Measurements from ENCODE around the gene RETREG3. TPM values are rescaled to one million over a fixed set of nuclear protein-coding genes. Genes with fewer than 3 reads are reported as not detected.
"Not testable (repeated sequence)": the region's sequence is repeated elsewhere in the genome, so short reads cannot be mapped to it uniquely, and the experiment has no call there.

RETREG3 gene
- total RNA-seq, 6 experiments from 2014 or later = 42.5 to 61.1 (median 48.9) TPM

GRCh38 chr17:42629411-42630009, 20.3 kb upstream of the RETREG3 start:
- Mint-ChIP-seq H3K36me3 (ENCODE audit: low read depth) (no peaks in the 10 kb centered on the region), H3K4me3 (no peak overlapping the region), H3K27ac (no peak overlapping the region), H3K9me3 (no peaks in the 10 kb centered on the region), H3K4me1 (ENCODE audit: low read depth) (no peaks in the 10 kb centered on the region), H3K27me3 (ENCODE audit: insufficient read depth) (peaks cover 9% of the 10 kb centered on the region)
- DNase-seq = no peak
- TF ChIP-seq CTCF (IDR thresholded peaks at IDR 0.05) = no peak

GRCh38 chr17:42627032-42627764, 18.0 kb upstream of the RETREG3 start:
- not testable (repeated sequence) for H3K27ac Mint-ChIP-seq; DNase-seq; H3K36me3 Mint-ChIP-seq (ENCODE audit: low read depth); H3K4me1 Mint-ChIP-seq (ENCODE audit: low read depth); H3K9me3 Mint-ChIP-seq; H3K27me3 Mint-ChIP-seq (ENCODE audit: insufficient read depth); H3K4me3 Mint-ChIP-seq

- no peak overlapping the region for H3K27ac Mint-ChIP-seq
- DNase-seq = no peak
- H3K27me3 Mint-ChIP-seq (ENCODE audit: insufficient read depth) = peaks cover 9% of the 10 kb centered on the region
- no peak overlapping the region for H3K4me3 Mint-ChIP-seq
- H3K36me3 Mint-ChIP-seq (ENCODE audit: low read depth) = no peaks in the 10 kb centered on the region
- TF ChIP-seq CTCF (IDR thresholded peaks at IDR 0.05) = no peak
- no peaks in the 10 kb centered on the region for H3K9me3 Mint-ChIP-seq
- H3K4me1 Mint-ChIP-seq (ENCODE audit: low read depth) = no peaks in the 10 kb centered on the region
Observed at GRCh38 chr17:42623732-42624596, 14.8 kb upstream of the RETREG3 start.

- no peak overlapping the region for H3K4me3 Mint-ChIP-seq
- no peak for TF ChIP-seq CTCF (IDR thresholded peaks at IDR 0.05)
- H3K27ac Mint-ChIP-seq = no peak overlapping the region
- peaks cover 9% of the 10 kb centered on the region for H3K27me3 Mint-ChIP-seq (ENCODE audit: insufficient read depth)
- H3K36me3 Mint-ChIP-seq (ENCODE audit: low read depth) = no peaks in the 10 kb centered on the region
- DNase-seq = no peak
- H3K4me1 Mint-ChIP-seq (ENCODE audit: low read depth) = peaks cover 6% of the 10 kb centered on the region; the same call in 1 of the 2 replicates
- H3K9me3 Mint-ChIP-seq = no peaks in the 10 kb centered on the region
Observed at GRCh38 chr17:42623271-42623670, 14.1 kb upstream of the RETREG3 start.

- H3K27me3 Mint-ChIP-seq (ENCODE audit: insufficient read depth); H3K27ac Mint-ChIP-seq; H3K4me3 Mint-ChIP-seq; H3K9me3 Mint-ChIP-seq; DNase-seq; H3K36me3 Mint-ChIP-seq (ENCODE audit: low read depth): not testable (repeated sequence)
- peaks cover 12% of the 10 kb centered on the region; the same call in 1 of the 2 replicates for H3K4me1 Mint-ChIP-seq (ENCODE audit: low read depth)
Observed at GRCh38 chr17:42621987-42622386, 12.8 kb upstream of the RETREG3 start.

GRCh38 chr17:42618442-42619150, 9.4 kb upstream of the RETREG3 start:
- DNase-seq = peak; percentile 21
- Mint-ChIP-seq H3K9me3 (no peaks in the 10 kb centered on the region), H3K36me3 (ENCODE audit: low read depth) (peaks cover 13% of the 10 kb centered on the region), H3K27ac (no peak overlapping the region), H3K27me3 (ENCODE audit: insufficient read depth) (peaks cover 1% of the 10 kb centered on the region), H3K4me3 (no peak overlapping the region), H3K4me1 (ENCODE audit: low read depth) (peaks cover 12% of the 10 kb centered on the region; the same call in 1 of the 2 replicates)
- TF ChIP-seq CTCF (IDR thresholded peaks at IDR 0.05) = peak; percentile 41; the same call in 1 of the 2 replicates

Data from HFFc6 (cell line).